OCI-M2 (cell line): ENCODE data around the gene OR14I1.

Experiments
- DNase-seq: peaks from one replicate; lab custom pipeline; 2025; ENCODE audit not compliant: unreplicated experiment; lab: John Stamatoyannopoulos, UW

The OR14I1 gene

GRCh38 chr1:248702714-248703113 is at the start of gene OR14I1:
Gene OR14I1, minus strand, starts transcription at chr1:248702766.
- DNase-seq, result no peak

GRCh38 chr1:248751635-248752034 is 49.1 kb upstream of the OR14I1 start:
- no peak for DNase-seq

GRCh38 chr1:248751142-248751541 is 48.6 kb upstream of the OR14I1 start:
- DNase-seq, result no peak

- no peak for DNase-seq
These were observed 47.9 kb upstream of the OR14I1 start for GRCh38 chr1:248750496-248750895.

- DNase-seq, result no peak
These were observed 45.6 kb upstream of the OR14I1 start for GRCh38 chr1:248748211-248748610.

- DNase-seq, result no peak
These were observed 38.3 kb upstream of the OR14I1 start for GRCh38 chr1:248740876-248741275.

GRCh38 chr1:248739572-248740205 is 37.1 kb upstream of the OR14I1 start:
- DNase-seq, result no peak

GRCh38 chr1:248737457-248737856 is 34.9 kb upstream of the OR14I1 start:
- no peak for DNase-seq

- no peak for DNase-seq
These were observed 34.4 kb upstream of the OR14I1 start for GRCh38 chr1:248736977-248737376.

- no peak for DNase-seq
These were observed 31.0 kb upstream of the OR14I1 start for GRCh38 chr1:248733566-248733965.

- DNase-seq, result no peak
These were observed 28.2 kb upstream of the OR14I1 start for GRCh38 chr1:248730507-248731335.

- DNase-seq, result no peak
These were observed 11.7 kb upstream of the OR14I1 start for GRCh38 chr1:248714248-248714647.

GRCh38 chr1:248710305-248710900 is 7.8 kb upstream of the OR14I1 start:
- no peak for DNase-seq

- DNase-seq, result no peak
These were observed 2.0 kb upstream of the OR14I1 start for GRCh38 chr1:248704606-248705005.

- DNase-seq, result no peak
These were observed 1.1 kb upstream of the OR14I1 start for GRCh38 chr1:248703674-248704073.

GRCh38 chr1:248699099-248699498 is 3.5 kb downstream of the OR14I1 start:
- DNase-seq, result no peak

GRCh38 chr1:248697907-248698306 is 4.7 kb downstream of the OR14I1 start:
- no peak for DNase-seq

- no peak for DNase-seq
These were observed 5.8 kb downstream of the OR14I1 start for GRCh38 chr1:248696774-248697173.

GRCh38 chr1:248696261-248696660 is 6.3 kb downstream of the OR14I1 start:
- no peak for DNase-seq

- no peak for DNase-seq
These were observed 7.0 kb downstream of the OR14I1 start for GRCh38 chr1:248695451-248696132.

GRCh38 chr1:248691567-248692155 is 10.9 kb downstream of the OR14I1 start:
- no peak for DNase-seq
